Spleen (tissue), 7 donors: ENCODE results near the gene ARTN.

Source experiments
- POLR2A ChIP-seq, 3 donors: fragments of 450-650 bp; IDR thresholded peaks; one replicate each; pipeline ENCODE4 v1.5.1; 2017; ENCODE audit warnings: antibody characterized with exemption in 3 of 3, mild to moderate bottlenecking in 1 of 3
- POLR2AphosphoS5 ChIP-seq, 3 donors: sonication (generic); formaldehyde crosslinking; IDR thresholded peaks; one replicate each; pipeline ENCODE4 v1.5.1; 2017; ENCODE audit warnings: antibody characterized with exemption in 3 of 3
- TF ChIP-seq, protein P1 (sequence below), 11 experiments: fragments of 200-600 bp in 7 of 11; fragments of 450-650 bp in 4 of 11; sonication (generic) in 4 of 11; IDR thresholded peaks in 8 of 11; conservative IDR thresholded peaks in 3 of 11; 1 replicate in 7 of 11; 2 replicates in 4 of 11; pipeline versions ENCODE4 v1.4.0 to v1.8.0; 2016 to 2021; ENCODE audit warnings: antibody characterized with exemption in 11 of 11, inconsistent platforms in 4 of 11, mild to moderate bottlenecking in 1 of 11
- donor health status: DM: no; HTN: no; CAD: no; lungs with moderate emphysema.
- donor health status: DM: no; HTN: no; CAD: no.
- donor health status: DM: no; HTN: no; CAD: no.

DNA sequence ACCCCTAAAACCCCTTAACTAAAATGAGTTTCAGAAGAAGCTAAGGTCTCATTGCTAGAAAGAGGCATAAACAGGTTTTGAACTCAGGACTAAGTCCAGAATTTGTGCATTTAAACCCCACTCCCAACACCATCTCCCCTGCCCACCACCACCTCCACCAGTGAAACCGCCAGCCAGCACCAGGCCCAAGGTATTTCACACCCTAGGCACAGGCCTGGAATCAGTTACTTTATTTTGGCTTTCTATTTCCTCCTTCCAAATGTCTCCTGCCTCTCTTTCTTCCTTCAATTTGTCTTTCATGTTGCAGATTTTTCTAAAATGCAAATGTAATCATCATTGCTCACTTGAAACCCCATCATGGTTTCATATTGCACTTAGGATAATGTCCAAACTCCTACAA is 11.3 kb downstream of the ARTN start:
- TF ChIP-seq POLR2AphosphoS5 (IDR thresholded peaks at IDR 0.05) = no peak
- TF ChIP-seq, protein P1, sequence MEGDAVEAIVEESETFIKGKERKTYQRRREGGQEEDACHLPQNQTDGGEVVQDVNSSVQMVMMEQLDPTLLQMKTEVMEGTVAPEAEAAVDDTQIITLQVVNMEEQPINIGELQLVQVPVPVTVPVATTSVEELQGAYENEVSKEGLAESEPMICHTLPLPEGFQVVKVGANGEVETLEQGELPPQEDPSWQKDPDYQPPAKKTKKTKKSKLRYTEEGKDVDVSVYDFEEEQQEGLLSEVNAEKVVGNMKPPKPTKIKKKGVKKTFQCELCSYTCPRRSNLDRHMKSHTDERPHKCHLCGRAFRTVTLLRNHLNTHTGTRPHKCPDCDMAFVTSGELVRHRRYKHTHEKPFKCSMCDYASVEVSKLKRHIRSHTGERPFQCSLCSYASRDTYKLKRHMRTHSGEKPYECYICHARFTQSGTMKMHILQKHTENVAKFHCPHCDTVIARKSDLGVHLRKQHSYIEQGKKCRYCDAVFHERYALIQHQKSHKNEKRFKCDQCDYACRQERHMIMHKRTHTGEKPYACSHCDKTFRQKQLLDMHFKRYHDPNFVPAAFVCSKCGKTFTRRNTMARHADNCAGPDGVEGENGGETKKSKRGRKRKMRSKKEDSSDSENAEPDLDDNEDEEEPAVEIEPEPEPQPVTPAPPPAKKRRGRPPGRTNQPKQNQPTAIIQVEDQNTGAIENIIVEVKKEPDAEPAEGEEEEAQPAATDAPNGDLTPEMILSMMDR (IDR thresholded peaks at IDR 0.05 in 8 of 11, conservative IDR thresholded peaks at IDR 0.05 in 3 of 11) = no peak
- TF ChIP-seq POLR2A (IDR thresholded peaks at IDR 0.05) = no peak
